SU-DHL-6 (cell line): ENCODE results near the gene CLASP1.

Experiments used
- H2AFZ ChIP-seq: fragments of 200-600 bp; sonication (generic); 2 replicates; pipeline ENCODE4 v1.6.1; 2014; ENCODE audit warnings: low read depth, mild to moderate bottlenecking, moderate library complexity, mixed read lengths, antibody characterized with exemption, low read length; ENCODE audit not compliant: severe bottlenecking
- H3F3A ChIP-seq: fragments of 200-600 bp; shearing (Covaris generic); 2 replicates; pipeline ENCODE4 v1.6.0; 2016; ENCODE audit warnings: antibody characterized with exemption, mild to moderate bottlenecking; ENCODE audit not compliant: insufficient read depth
- H3K27ac ChIP-seq: fragments of 200-600 bp; sonication (generic); 2 replicates; pipeline ENCODE4 v1.5.1; 2016; ENCODE audit warnings: low read depth, mild to moderate bottlenecking, low read length, moderate library complexity, mixed read lengths
- H3K27me3 ChIP-seq: fragments of 200-600 bp; sonication (generic), shearing (Covaris generic); 2 replicates; pipeline ENCODE4 v1.6.0; 2014; ENCODE audit warnings: mild to moderate bottlenecking, low read length
- H3K36me3 ChIP-seq: fragments of 200-600 bp; sonication (generic); 2 replicates; pipeline ENCODE4 v1.6.1; 2014; ENCODE audit warnings: mild to moderate bottlenecking, low read length, mixed read lengths
- H3K4me2 ChIP-seq: fragments of 300-600, 200-600 bp; shearing (Covaris generic), sonication (generic); 2 replicates; pipeline ENCODE4 v1.6.0; 2014; ENCODE audit warnings: low read length, low read depth, mild to moderate bottlenecking; ENCODE audit not compliant: poor library complexity, severe bottlenecking
- H3K4me3 ChIP-seq: fragments of 200-600 bp; sonication (generic); 2 replicates; pipeline ENCODE4 v1.5.1; 2014; ENCODE audit warnings: antibody characterized with exemption, low read length, mild to moderate bottlenecking, mixed read lengths; ENCODE audit not compliant: insufficient read depth, poor library complexity, severe bottlenecking
- H3K79me2 ChIP-seq: fragments of 200-600 bp; sonication (generic); 2 replicates; pipeline ENCODE4 v1.6.1; 2014; ENCODE audit warnings: mild to moderate bottlenecking, low read length, moderate library complexity; ENCODE audit not compliant: insufficient read depth
- H3K9ac ChIP-seq: fragments of 200-600 bp; sonication (generic); 2 replicates; pipeline ENCODE4 v1.7.0; 2014; ENCODE audit warnings: mild to moderate bottlenecking, low read length
- H3K9me2 ChIP-seq: fragments of 200-600 bp; sonication (generic); replicated peaks from 2 replicates; pipeline ENCODE4 v1.6.1; 2014; ENCODE audit warnings: low read length; ENCODE audit not compliant: insufficient read depth
- H3K9me3 ChIP-seq: fragments of 200-600 bp; sonication (generic); 2 replicates; pipeline ENCODE4 v1.6.1; 2014; ENCODE audit warnings: low read length, mixed read lengths; ENCODE audit not compliant: insufficient read depth
- H4K20me1 ChIP-seq: fragments of 200-600 bp; sonication (generic); 2 replicates; pipeline ENCODE4 v1.6.1; 2014; ENCODE audit warnings: low read depth, mild to moderate bottlenecking, antibody characterized with exemption, low read length, moderate library complexity, mixed read lengths
- EZH2phosphoT487 ChIP-seq: fragments of 200-600 bp; sonication (generic), shearing (Covaris generic); conservative IDR thresholded peaks from 2 replicates; pipeline ENCODE4 v1.6.1; 2018; ENCODE audit warnings: mild to moderate bottlenecking, antibody characterized with exemption, low read length, moderate library complexity, mixed read lengths
- TF ChIP-seq, protein P1 (sequence below): fragments of 200-600 bp; sonication (generic); IDR thresholded peaks from one replicate; pipeline ENCODE4 v1.5.1; 2017; ENCODE audit warnings: antibody characterized with exemption, mild to moderate bottlenecking, low read length, moderate library complexity; ENCODE audit not compliant: insufficient read depth, poor library complexity, severe bottlenecking

Gene CLASP1

DNA sequence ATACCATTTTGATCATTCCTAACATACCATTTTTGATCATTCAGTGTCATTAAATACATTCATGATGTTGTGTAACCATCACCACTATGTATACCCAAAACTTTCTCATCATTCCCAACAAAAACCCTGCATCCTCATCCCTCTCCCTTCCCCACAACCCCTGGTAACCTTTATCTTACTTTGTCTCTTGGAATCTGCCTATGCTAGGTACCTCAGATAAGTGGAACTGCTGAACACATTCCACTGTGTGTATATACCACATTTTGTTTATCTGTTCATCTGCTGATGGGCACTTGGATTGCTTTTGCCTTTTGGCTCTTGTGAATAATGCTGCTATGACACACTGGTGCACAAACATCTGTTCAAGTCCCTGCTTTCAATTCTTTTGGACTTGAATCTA, 280.4 kb downstream of the CLASP1 start:
- Histone ChIP-seq H3K9me3 (no peaks in the 10 kb centered on the region), H2AFZ (no peak overlapping the region), H3K4me2 (no peak overlapping the region), H3K4me3 (no peak overlapping the region), H3K27ac (no peak overlapping the region), H3K79me2 (no peaks in the 10 kb centered on the region), H3K9me2 (no peaks in the 10 kb centered on the region), H4K20me1 (no peaks in the 10 kb centered on the region), H3K36me3 (no peaks in the 10 kb centered on the region; the same call in 1 of the 2 replicates), H3F3A (no peaks in the 10 kb centered on the region), H3K27me3 (no peaks in the 10 kb centered on the region), H3K9ac (no peak overlapping the region)
- TF ChIP-seq EZH2phosphoT487: no peak
- TF ChIP-seq, protein P1, sequence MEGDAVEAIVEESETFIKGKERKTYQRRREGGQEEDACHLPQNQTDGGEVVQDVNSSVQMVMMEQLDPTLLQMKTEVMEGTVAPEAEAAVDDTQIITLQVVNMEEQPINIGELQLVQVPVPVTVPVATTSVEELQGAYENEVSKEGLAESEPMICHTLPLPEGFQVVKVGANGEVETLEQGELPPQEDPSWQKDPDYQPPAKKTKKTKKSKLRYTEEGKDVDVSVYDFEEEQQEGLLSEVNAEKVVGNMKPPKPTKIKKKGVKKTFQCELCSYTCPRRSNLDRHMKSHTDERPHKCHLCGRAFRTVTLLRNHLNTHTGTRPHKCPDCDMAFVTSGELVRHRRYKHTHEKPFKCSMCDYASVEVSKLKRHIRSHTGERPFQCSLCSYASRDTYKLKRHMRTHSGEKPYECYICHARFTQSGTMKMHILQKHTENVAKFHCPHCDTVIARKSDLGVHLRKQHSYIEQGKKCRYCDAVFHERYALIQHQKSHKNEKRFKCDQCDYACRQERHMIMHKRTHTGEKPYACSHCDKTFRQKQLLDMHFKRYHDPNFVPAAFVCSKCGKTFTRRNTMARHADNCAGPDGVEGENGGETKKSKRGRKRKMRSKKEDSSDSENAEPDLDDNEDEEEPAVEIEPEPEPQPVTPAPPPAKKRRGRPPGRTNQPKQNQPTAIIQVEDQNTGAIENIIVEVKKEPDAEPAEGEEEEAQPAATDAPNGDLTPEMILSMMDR: no peak

DNA sequence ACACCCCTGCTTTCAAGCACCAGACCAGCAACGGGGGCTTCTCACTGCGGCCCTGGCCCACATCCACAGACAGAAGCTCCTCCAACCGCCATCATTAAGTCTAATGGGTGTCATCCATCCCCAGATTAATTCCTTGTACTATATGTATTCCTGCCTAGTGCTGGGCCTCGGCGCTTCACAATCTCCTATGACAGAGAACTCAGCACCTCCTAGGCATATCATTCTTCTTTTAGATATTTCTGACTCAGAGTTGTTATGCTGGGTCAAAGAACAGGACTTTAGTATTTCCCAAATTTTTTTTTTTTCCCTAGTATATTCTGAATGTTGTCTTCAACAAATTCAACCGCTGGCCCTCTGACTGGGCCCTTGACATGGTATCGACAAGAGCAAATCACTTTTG, 281.1 kb downstream of the CLASP1 start:
- no peaks in the 10 kb centered on the region for H3K9me3 ChIP-seq
- no peak overlapping the region for H3K4me3 ChIP-seq
- no peaks in the 10 kb centered on the region for H4K20me1 ChIP-seq
- no peaks in the 10 kb centered on the region for H3K27me3 ChIP-seq
- no peaks in the 10 kb centered on the region for H3K9me2 ChIP-seq
- no peak overlapping the region for H3K9ac ChIP-seq
- no peak overlapping the region for H3K4me2 ChIP-seq
- H3K36me3 ChIP-seq: no peaks in the 10 kb centered on the region; the same call in 1 of the 2 replicates
- H3F3A ChIP-seq: no peaks in the 10 kb centered on the region
- H2AFZ ChIP-seq: no peak overlapping the region
- H3K79me2 ChIP-seq: no peaks in the 10 kb centered on the region
- no peak overlapping the region for H3K27ac ChIP-seq
- TF ChIP-seq, protein P1: no peak
- TF ChIP-seq EZH2phosphoT487: no peak

DNA sequence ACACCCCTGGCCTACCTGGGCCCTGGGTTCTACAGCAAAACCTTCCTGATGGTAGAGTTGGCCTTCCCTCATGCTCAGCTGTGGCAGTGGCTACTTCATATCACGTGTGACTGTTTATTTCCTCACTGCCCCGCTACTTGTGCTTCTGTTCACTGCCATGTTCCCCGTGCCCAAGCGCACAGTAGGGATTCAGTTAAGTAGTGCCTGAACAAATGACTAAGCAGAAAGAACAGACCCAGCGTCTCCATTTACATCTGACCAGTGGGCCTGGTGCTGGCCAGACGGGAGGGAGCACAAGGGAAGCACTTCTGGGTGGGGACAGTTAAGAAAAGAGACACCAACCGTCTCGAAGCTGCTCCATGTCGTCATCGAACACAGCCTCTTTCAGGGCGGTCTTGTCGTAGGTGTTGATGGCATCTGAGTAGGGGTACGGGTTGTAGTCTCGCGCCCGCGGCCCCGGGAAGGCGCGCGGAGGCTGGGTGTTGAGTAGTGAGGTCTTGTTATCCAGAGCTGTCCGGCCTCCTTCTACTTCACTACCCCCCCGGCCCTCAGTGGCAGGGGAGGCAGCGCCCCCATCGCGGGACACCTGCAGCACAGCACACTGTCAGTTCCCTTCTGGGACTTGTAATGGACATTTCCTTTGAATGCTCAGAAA, 281.9 kb downstream of the CLASP1 start:
- Histone ChIP-seq H3K27me3 (no peaks in the 10 kb centered on the region), H3K4me2 (no peak overlapping the region), H3K4me3 (no peak overlapping the region), H2AFZ (no peak overlapping the region), H3K79me2 (no peaks in the 10 kb centered on the region), H3F3A (no peaks in the 10 kb centered on the region), H3K36me3 (no peaks in the 10 kb centered on the region; the same call in 1 of the 2 replicates), H3K9ac (no peak overlapping the region), H4K20me1 (no peaks in the 10 kb centered on the region), H3K27ac (no peak overlapping the region), H3K9me2 (no peaks in the 10 kb centered on the region), H3K9me3 (no peaks in the 10 kb centered on the region)
- TF ChIP-seq, protein P1: no peak
- no peak for TF ChIP-seq EZH2phosphoT487
